Upper lobe of left lung (tissue), 6 donors: ENCODE results near the gene FAM120B. TPM values are rescaled to one million over a fixed set of nuclear protein-coding genes. Genes with fewer than 3 reads are reported as not detected.

Source experiments
- ATAC-seq, 2 donors: fragments of 200-7000 bp; cut with Tn5 transposase; one replicate each; pipeline ENCODE4 v1.9.1; 2022; ENCODE audit warnings: mild to moderate bottlenecking in 2 of 2, moderate library complexity in 2 of 2; ENCODE audit not compliant: low FRiP score in 2 of 2
- DNase-seq, 2 donors: peaks; one replicate each; pipeline ENCODE4 v3.0.0-alpha.2; 2019 to 2020
- H3K27ac ChIP-seq, 4 donors: fragments of 200-600 bp; sonication (generic); one replicate each; pipeline ENCODE4 v1.5.1; 2016 to 2019
- H3K27me3 ChIP-seq, 4 donors: fragments of 200-600 bp; sonication (generic); one replicate each; pipeline ENCODE4 v1.5.1; 2017 to 2019
- H3K36me3 ChIP-seq, 4 donors: fragments of 200-600 bp; sonication (generic); one replicate each; pipeline ENCODE4 v1.5.1; 2016 to 2019
- H3K4me1 ChIP-seq, 4 donors: fragments of 200-600 bp; sonication (generic); one replicate each; pipeline ENCODE4 v1.5.1; 2018 to 2019
- H3K4me3 ChIP-seq, 4 donors: fragments of 200-600 bp; sonication (generic); one replicate each; pipeline ENCODE4 v1.5.1; 2017 to 2019; ENCODE audit warnings: mild to moderate bottlenecking in 2 of 4, moderate library complexity in 1 of 4
- H3K9me3 ChIP-seq, 4 donors: fragments of 200-600 bp; sonication (generic); one replicate each; pipeline ENCODE4 v1.5.1; 2018 to 2019
- CTCF ChIP-seq, 6 experiments: fragments of 450-650 bp in 4 of 6; fragments of 200-600 bp in 2 of 6; sonication (generic) in 2 of 6; IDR thresholded peaks; one replicate each; pipeline ENCODE4 v1.5.1; 2016 to 2019; ENCODE audit warnings: antibody characterized with exemption in 6 of 6
- EP300 ChIP-seq, 4 donors: sonication (generic); formaldehyde crosslinking; IDR thresholded peaks; one replicate each; pipeline ENCODE4 v1.5.1; 2017; ENCODE audit warnings: antibody characterized with exemption in 4 of 4, control low read depth in 2 of 4
- POLR2A ChIP-seq, 4 donors: fragments of 450-650 bp; IDR thresholded peaks; one replicate each; pipeline ENCODE4 v1.5.1; 2016 to 2017; ENCODE audit warnings: antibody characterized with exemption in 4 of 4, mild to moderate bottlenecking in 2 of 4
- POLR2AphosphoS5 ChIP-seq, 2 donors: sonication (generic); formaldehyde crosslinking; IDR thresholded peaks; one replicate each; pipeline ENCODE4 v1.5.1; 2017; ENCODE audit warnings: antibody characterized with exemption in 2 of 2
- WGBS, 2 donors: methylation state at CpG; one replicate each; pipeline ENCODE4 v1.1.5; 2017 to 2018; 5-methylcytosine and 5-hydroxymethylcytosine counted together
- total RNA-seq, 6 donors: library from RNA; depleted of rRNA in 4 of 6; stranded (reverse); fragments of >200 nt in 4 of 6; gene quantifications; one replicate each; pipeline versions ENCODE4 v1.1.0 to v1.2.1, GENCODE V29; 2016 to 2021
- donor health status: DM: no; HTN: no; CAD: no; lungs with moderate emphysema.
- donor health status: DM: no; HTN: yes; CAD: no; lungs with severe emphysema.

FAM120B gene
- total RNA-seq, 6 donors from 2014 or later = 20.1 to 51.3 (median 28.3) TPM

GRCh38 chr6:170372380-170373325 is 66.1 kb downstream of the FAM120B start:
- Histone ChIP-seq H3K4me3 (no peak overlapping the region), H3K36me3 (peaks cover 0 to 26% (median 3%) of the 10 kb centered on the region in 4 donors), H3K27ac (no peak overlapping the region), H3K27me3 (no peaks in the 10 kb centered on the region), H3K9me3 (no peaks in the 10 kb centered on the region), H3K4me1 (no peaks in the 10 kb centered on the region)
- WGBS, 2 donors = 94 to 96% methylated on average over 11 of the region's 11 CpGs
- TF ChIP-seq POLR2AphosphoS5 (IDR thresholded peaks at IDR 0.05) (no peak), EP300 (IDR thresholded peaks at IDR 0.05) (no peak), POLR2A (IDR thresholded peaks at IDR 0.05) (no peak), CTCF (IDR thresholded peaks at IDR 0.05) (no peak)
- DNase-seq (no peak), ATAC-seq (no peak)

- H3K27me3 ChIP-seq = no peaks in the 10 kb centered on the region
- 80 to 85% methylated on average over 11 of the region's 11 CpGs for WGBS, 2 donors
- H3K4me1 ChIP-seq = peaks cover 6 to 10% (median 9%) of the 10 kb centered on the region in 4 donors
- H3K9me3 ChIP-seq = no peaks in the 10 kb centered on the region
- peak in 1 of 2 donors; percentile 26 for ATAC-seq
- no peak overlapping the region for H3K4me3 ChIP-seq
- TF ChIP-seq POLR2A (IDR thresholded peaks at IDR 0.05) (no peak), POLR2AphosphoS5 (IDR thresholded peaks at IDR 0.05) (no peak), CTCF (IDR thresholded peaks at IDR 0.05) (no peak), EP300 (IDR thresholded peaks at IDR 0.05) (no peak)
- peak overlapping the region in 1 of 4 donors; percentile 27 for H3K27ac ChIP-seq
- DNase-seq = no peak
- H3K36me3 ChIP-seq = peaks cover 0 to 22% (median 3%) of the 10 kb centered on the region in 4 donors
Measured at GRCh38 chr6:170374571-170375444, 68.2 kb downstream of the FAM120B start.

GRCh38 chr6:170375661-170376060 is 69.1 kb downstream of the FAM120B start:
- H3K4me3 ChIP-seq = no peak overlapping the region
- H3K27ac ChIP-seq = no peak overlapping the region
- no peaks in the 10 kb centered on the region for H3K9me3 ChIP-seq
- no peaks in the 10 kb centered on the region for H3K27me3 ChIP-seq
- ATAC-seq = no peak
- peaks cover 6 to 10% (median 9%) of the 10 kb centered on the region in 4 donors for H3K4me1 ChIP-seq
- DNase-seq = no peak
- TF ChIP-seq EP300 (IDR thresholded peaks at IDR 0.05) = no peak
- no peak for TF ChIP-seq POLR2AphosphoS5 (IDR thresholded peaks at IDR 0.05)
- TF ChIP-seq CTCF (IDR thresholded peaks at IDR 0.05) = no peak
- no peak for TF ChIP-seq POLR2A (IDR thresholded peaks at IDR 0.05)
- 91 to 93% methylated on average over 10 of the region's 10 CpGs for WGBS, 2 donors
- H3K36me3 ChIP-seq = peaks cover 0 to 18% (median 2%) of the 10 kb centered on the region in 4 donors

GRCh38 chr6:170376386-170377043 is 70.0 kb downstream of the FAM120B start:
- DNase-seq (no peak), ATAC-seq (no peak)
- TF ChIP-seq CTCF (IDR thresholded peaks at IDR 0.05) (no peak), POLR2A (IDR thresholded peaks at IDR 0.05) (no peak)
- peaks cover 6 to 10% (median 9%) of the 10 kb centered on the region in 4 donors for H3K4me1 ChIP-seq
- 90 to 92% methylated on average over 25 to 29 of the region's 29 CpGs for WGBS, 2 donors
- peaks cover 0 to 18% (median 2%) of the 10 kb centered on the region in 4 donors for H3K36me3 ChIP-seq
- H3K4me3 ChIP-seq = no peak overlapping the region
- H3K27me3 ChIP-seq = no peaks in the 10 kb centered on the region
- H3K27ac ChIP-seq = no peak overlapping the region
- no peaks in the 10 kb centered on the region for H3K9me3 ChIP-seq
